HepG2 (cell line): ENCODE data around the gene STRIP1. TPM values are rescaled to one million over a fixed set of nuclear protein-coding genes. Genes with fewer than 3 reads are reported as not detected.

ENCODE experiments used
- ATAC-seq: fragments of 200-7000 bp; cut with Tn5 transposase; 3 replicates; pipeline ENCODE4 v1.9.1; 2020; ENCODE audit warnings: mild to moderate bottlenecking, moderate library complexity
- BruUV-seq: library from RNA; stranded (reverse); fragments of 400-500 nt; replicated peaks from 2 replicates; lab custom pipeline; 2021; lab: Mats Ljungman, UMichigan
- CTCF ChIA-PET: fragments of 300-600 bp; formaldehyde crosslinking; extraction: SDS; loops from one replicate; lab custom pipeline; 2021; ENCODE audit warnings: low total read pairs, inconsistent platforms, low intra/inter-chr PET ratio; lab: Yijun Ruan, JAX
- POLR2A ChIA-PET: fragments of 350-600 bp; sonication (Branson Sonifier 250); formaldehyde crosslinking; loops from one replicate; lab custom pipeline; 2020; ENCODE audit warnings: antibody characterized with exemption, inconsistent platforms; lab: Yijun Ruan, JAX
- DNase-seq: peaks from one replicate; pipeline ENCODE4 v3.0.0-alpha.2; 2015; ENCODE audit warnings: low spot score
- FAIRE-seq: peaks from 3 replicates; lab custom pipeline; 2011; peaks lifted over from hg19 to GRCh38; lab: Jason Lieb, UNC
- H2AFZ ChIP-seq: one replicate; pipeline ENCODE4 v1.6.1; 2011; ENCODE audit warnings: low read length, inconsistent platforms
- H3K27ac ChIP-seq: fragments of 300-600 bp; 3 replicates; pipeline ENCODE4 v1.8.0; 2011; ENCODE audit warnings: mixed run types, mild to moderate bottlenecking, mixed read lengths, low read length, inconsistent platforms; ENCODE audit not compliant: insufficient read depth; ENCODE audit errors: extremely low read length
- H3K27me3 ChIP-seq, 2 experiments: fragments of 200-600 bp in 1 of 2; 2 replicates in 1 of 2; 3 replicates in 1 of 2; pipeline versions ENCODE4 v1.6.0 to v1.8.0; 2011; ENCODE audit warnings: low read length in 2 of 2, mild to moderate bottlenecking in 2 of 2, moderate library complexity in 2 of 2, inconsistent platforms in 1 of 2; ENCODE audit not compliant: insufficient read depth in 2 of 2, control insufficient read depth in 1 of 2
- H3K36me3 ChIP-seq, 2 experiments: fragments of 200-600 bp in 1 of 2; replicated peaks in 1 of 2; 2 replicates in 1 of 2; 3 replicates in 1 of 2; pipeline versions ENCODE4 v1.5.1 to v1.8.0; 2011; ENCODE audit warnings: low read length in 2 of 2, inconsistent platforms in 1 of 2; ENCODE audit not compliant: insufficient read depth in 2 of 2, control insufficient read depth in 1 of 2
- H3K4me1 ChIP-seq: 2 replicates; pipeline ENCODE4 v1.5.1; 2012; ENCODE audit warnings: low read length, inconsistent platforms; ENCODE audit not compliant: insufficient read depth
- H3K4me2 ChIP-seq: 2 replicates; pipeline ENCODE4 v1.6.0; 2011; ENCODE audit warnings: low read depth, low read length, inconsistent platforms
- H3K4me3 ChIP-seq, 3 experiments: fragments of 200-600 bp in 1 of 3; sonication (generic), shearing (Covaris generic) in 1 of 3; replicated peaks in 1 of 3; 2 replicates each; pipeline ENCODE4 v1.5.1; 2011 to 2016; ENCODE audit warnings: low read length in 3 of 3, inconsistent platforms in 2 of 3, low read depth in 2 of 3, mild to moderate bottlenecking in 2 of 3, control low read depth in 1 of 3, mixed read lengths in 1 of 3; ENCODE audit not compliant: insufficient read depth in 1 of 3
- H3K79me2 ChIP-seq: one replicate; pipeline ENCODE4 v1.6.1; 2011; ENCODE audit warnings: low read length, inconsistent platforms; ENCODE audit not compliant: insufficient read depth
- H3K9ac ChIP-seq: 2 replicates; pipeline ENCODE4 v1.6.0; 2011; ENCODE audit warnings: mild to moderate bottlenecking, low read depth, low read length, inconsistent platforms; ENCODE audit not compliant: insufficient read depth
- H3K9me3 ChIP-seq: 2 replicates; pipeline ENCODE4 v1.5.1; 2012; ENCODE audit warnings: mild to moderate bottlenecking, low read length
- H4K20me1 ChIP-seq: 2 replicates; pipeline ENCODE4 v1.6.0; 2011; ENCODE audit warnings: inconsistent platforms, mild to moderate bottlenecking, low read length, moderate library complexity; ENCODE audit not compliant: insufficient read depth
- AGO2 ChIP-seq: fragments of 200-400 bp; formaldehyde crosslinking; optimal IDR thresholded peaks from 2 replicates; pipeline ENCODE3; 2017; ENCODE audit warnings: mild to moderate bottlenecking, low read depth, low read length, moderate library complexity
- FOXC1 ChIP-seq: sonication (generic); formaldehyde crosslinking; IDR thresholded peaks from 2 replicates; pipeline ENCODE4 v1.8.0; 2022; ENCODE audit warnings: mild to moderate bottlenecking, missing genetic modification reagents, borderline replicate concordance
- KDM6A ChIP-seq: IDR thresholded peaks from 2 replicates; pipeline ENCODE4 v1.6.1; 2016; ENCODE audit warnings: low read depth
- SMC3 ChIP-seq: IDR thresholded peaks from 2 replicates; pipeline ENCODE4 v1.6.1; 2011; ENCODE audit warnings: low read length, improper control_type of control experiment
- ZNF776 ChIP-seq: sonication (generic); formaldehyde crosslinking; IDR thresholded peaks from 2 replicates; pipeline ENCODE4 v1.4.0; 2020; ENCODE audit warnings: mild to moderate bottlenecking, missing genetic modification reagents
- WGBS: methylation state at CpG from one replicate; pipeline ENCODE4 v1.1.6; 2017; ENCODE audit warnings: low lambda C conversion rate; 5-methylcytosine and 5-hydroxymethylcytosine counted together
- in situ Hi-C: cut with HindIII; loops from 2 replicates; pipeline ENCODE4 v1.10.0; 2017; ENCODE audit warnings: low pct_unique_long_range_greater_than_20kb; ENCODE audit not compliant: extremely low pct_ligation_motif_present
- intact Hi-C: fragments of 100-400 bp; cut with micrococcal nuclease; formaldehyde crosslinking; loops from one replicate; pipeline ENCODE4 v1.10.0; 2022; ENCODE audit not compliant: unreplicated experiment
- polyA plus RNA-seq, 8 experiments: library from polyadenylated mRNA; depleted of rRNA in 3 of 8; stranded (reverse) in 7 of 8; unstranded in 1 of 8; fragments of >200 nt; fragmentation: Illumina TruSeq in 4 of 8; extraction: Trizol in 4 of 8; gene quantifications; 2 replicates each; pipeline versions ENCODE4 v1.2.1 to v1.2.3, GENCODE V29; 2011 to 2016; ENCODE audit warnings: low read depth in 4 of 8, missing spikeins in 1 of 8, mixed read lengths in 1 of 8; ENCODE audit not compliant: insufficient read depth in 1 of 8
- total RNA-seq, 5 experiments: library from RNA; depleted of rRNA; stranded (reverse); fragments of >200 nt; fragmentation: Illumina TruSeq; extraction: Trizol; gene quantifications; 2 replicates each; pipeline ENCODE4 v1.2.3, GENCODE V29; 2016; ENCODE audit warnings: low read depth in 1 of 5

The STRIP1 gene
- total and polyA plus RNA-seq, 2 of the 13 experiments (the other 11 are each of a cell fraction or from before 2014, with no cell fraction given): 20.9 to 27.9 TPM

GRCh38 chr1:110058591-110058990, 24.2 kb downstream of the STRIP1 start (continued):
- TF ChIP-seq KDM6A (no peak), AGO2 (no peak), SMC3 (no peak), ZNF776 (CRISPR knock-in tag) (no peak)

- intact Hi-C loops (no loop called here), in situ Hi-C loops (no loop called here)
- Histone ChIP-seq H3K9ac (no peak overlapping the region), H3K27me3 (no peaks in the 10 kb centered on the region), H3K79me2 (no peaks in the 10 kb centered on the region), H3K27ac (no peak overlapping the region), H3K4me3 (no peak overlapping the region), H3K36me3 (peaks cover 18 to 38% of the 10 kb centered on the region in 2 experiments), H2AFZ (no peak overlapping the region), H3K4me2 (no peak overlapping the region), H4K20me1 (no peaks in the 10 kb centered on the region), H3K9me3 (no peaks in the 10 kb centered on the region), H3K4me1 (peaks cover 17% of the 10 kb centered on the region)
- CTCF ChIA-PET: no interaction called here
- FAIRE-seq (no peak), DNase-seq (no peak), ATAC-seq (no peak)
- TF ChIP-seq AGO2 (peak; percentile 43), FOXC1 (CRISPR knock-in tag) (no peak)
- BruUV-seq: no TSS peak
- 99% methylated on average over 6 of the region's 6 CpGs for WGBS
- POLR2A ChIA-PET: interaction anchor here (1.2 to 2.0 kb wide), 2 partner anchors 24 to 29 kb away, joined by 4 to 8 read pairs; partner anchors contain the start of gene STRIP1
Observed at GRCh38 chr1:110059133-110059863, 24.9 kb downstream of the STRIP1 start.
